CD4-positive, alpha-beta T cell treated with Interleukin-10 for 1 hour (primary cell): ENCODE measurements around the gene ZFP1.
"Not testable (repeated sequence)": the region's sequence is repeated elsewhere in the genome, so short reads cannot be mapped to it uniquely, and the experiment has no call there.

Source experiments
- DNase-seq: peaks from one replicate; pipeline ENCODE4 v3.0.0-alpha.2; 2020

The ZFP1 gene

GRCh38 chr16:75113541-75114121 lies 34.7 kb upstream of the ZFP1 start:
- no peak for DNase-seq

DNA sequence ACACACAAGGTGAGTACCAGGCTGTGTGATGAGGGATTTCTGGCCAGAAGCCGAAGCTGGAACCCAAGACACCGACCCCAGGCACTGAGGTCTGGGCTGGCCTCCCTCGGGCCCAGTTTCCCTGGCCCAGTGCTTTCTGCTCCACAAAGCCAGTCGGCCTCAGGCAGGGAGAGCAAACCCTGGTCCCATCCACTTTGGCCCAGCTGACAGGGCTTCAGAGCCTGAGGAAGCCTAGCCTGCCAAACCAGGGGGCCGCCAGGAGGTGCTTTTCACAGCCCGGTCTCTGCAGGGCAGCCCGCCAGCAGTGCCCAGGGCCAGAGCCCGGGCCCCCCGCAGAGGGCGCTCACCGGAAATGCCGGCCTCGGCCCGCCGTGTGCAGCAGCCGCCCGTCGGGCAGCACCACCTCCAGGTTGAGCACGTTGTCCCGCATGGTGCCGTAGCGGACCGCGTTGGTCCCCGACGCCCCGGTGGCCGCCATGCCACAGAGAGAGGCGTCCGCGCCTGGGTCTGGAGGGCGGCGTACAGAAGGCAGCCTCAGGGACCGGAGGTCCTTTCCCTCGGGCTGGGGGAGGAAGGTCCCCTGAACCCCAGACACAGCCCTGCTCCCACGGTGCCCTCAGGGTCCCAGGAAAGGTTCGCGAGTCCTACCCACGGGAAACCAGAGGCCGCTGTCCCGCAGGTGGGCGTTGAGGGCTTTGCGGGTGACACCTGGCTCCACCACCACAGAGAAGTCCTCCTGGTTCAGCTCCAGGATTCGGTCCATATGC lies 34.0 kb upstream of the ZFP1 start:
- DNase-seq, result no peak

DNA sequence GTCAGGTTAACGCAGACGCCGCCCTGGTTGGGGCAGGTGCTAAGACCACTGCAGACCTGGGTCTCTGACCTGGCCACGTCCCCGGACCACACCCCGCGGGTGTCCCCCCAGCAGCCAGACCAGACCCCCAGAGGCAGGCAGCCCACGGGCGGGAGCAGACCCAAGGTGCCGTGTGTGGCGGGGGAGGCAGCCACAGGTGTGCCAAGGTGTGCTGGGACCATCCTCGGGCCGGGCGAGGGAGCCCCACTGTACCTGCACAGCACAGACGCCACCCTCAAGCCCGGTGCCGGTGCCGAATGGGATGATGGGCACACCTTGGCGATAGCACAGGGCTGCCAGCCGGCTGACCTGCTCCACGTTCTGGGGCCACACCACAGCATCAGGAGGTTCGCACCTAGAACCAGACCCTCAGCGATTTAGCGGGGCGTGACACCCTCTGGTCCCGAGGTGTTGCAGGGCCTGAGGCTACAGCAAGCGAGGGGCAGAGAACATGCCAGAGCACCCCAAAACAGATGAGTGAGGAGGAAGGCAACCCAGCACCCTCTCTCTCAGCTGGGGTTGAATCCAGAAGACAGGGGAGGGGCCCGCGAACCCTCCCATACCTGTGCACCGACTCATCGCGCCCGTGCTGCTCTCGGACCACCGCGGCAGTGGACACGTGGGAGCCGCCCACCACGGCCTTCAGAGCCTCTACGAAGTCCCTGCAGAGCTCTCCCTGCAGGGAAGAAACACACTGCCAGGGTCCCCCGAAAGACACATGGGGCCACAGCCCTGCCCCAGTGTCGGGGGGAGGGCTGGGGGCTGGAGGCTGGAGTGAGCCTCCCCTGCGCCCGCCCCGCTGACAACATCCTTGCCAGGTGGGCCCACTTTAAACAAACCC lies 33.1 kb upstream of the ZFP1 start:
- DNase-seq, result no peak

- no peak for DNase-seq
Observed at GRCh38 chr16:75116081-75116910, 32.0 kb upstream of the ZFP1 start, which contains the start of gene LDHD. LDHD (minus strand) TSS chr16:75116780; CDS start chr16:75116720, 60 bp downstream.

DNA sequence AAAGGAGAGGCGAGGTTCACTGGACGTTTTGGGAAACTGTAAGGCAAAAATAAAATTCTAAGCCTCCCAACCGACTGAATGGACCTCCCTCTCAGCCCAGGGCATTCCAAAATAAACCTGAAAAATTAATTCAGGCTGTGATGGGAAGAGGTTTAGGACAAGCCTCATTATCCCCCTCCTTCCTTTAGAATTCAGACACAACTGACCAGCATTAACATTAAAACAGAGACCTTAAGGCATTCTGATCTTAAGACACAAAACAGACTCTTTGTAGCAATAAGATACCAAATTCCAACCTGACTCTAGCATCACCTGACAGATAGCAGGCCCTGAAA lies 31.4 kb upstream of the ZFP1 start:
- DNase-seq, result no peak

- DNase-seq, result no peak
Observed at GRCh38 chr16:75118943-75119539, 29.3 kb upstream of the ZFP1 start.

GRCh38 chr16:75120253-75120652 lies 28.1 kb upstream of the ZFP1 start:
- no peak for DNase-seq

DNA sequence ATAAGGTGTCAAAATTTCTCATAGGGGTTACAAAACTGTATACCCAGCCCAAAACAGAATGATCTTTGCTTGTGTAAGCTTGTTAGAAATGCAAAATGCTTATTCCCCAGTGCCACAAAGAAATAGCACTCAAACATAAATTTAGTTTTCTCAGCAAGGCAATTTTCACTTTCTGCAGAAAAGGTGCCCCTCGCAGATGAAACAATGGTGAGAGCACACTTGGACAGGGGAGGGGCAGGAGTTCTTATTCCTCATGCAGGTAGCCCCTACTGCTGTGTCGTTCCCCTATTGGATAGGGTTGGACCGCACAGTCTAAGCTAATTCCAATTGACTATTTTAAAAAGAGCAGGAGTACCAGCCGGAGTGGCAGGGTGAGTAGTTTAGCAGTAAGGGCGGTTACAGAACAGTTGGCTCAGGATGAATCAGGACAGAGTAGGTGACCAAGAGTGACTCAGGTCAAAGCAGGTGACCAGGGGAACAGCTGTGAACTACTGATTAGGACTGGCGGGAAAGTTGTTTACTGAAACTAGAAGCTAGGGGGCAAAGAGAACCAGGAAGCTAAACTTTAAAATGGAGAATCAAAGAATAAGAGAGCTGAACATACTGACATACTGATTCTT lies 26.3 kb upstream of the ZFP1 start:
- DNase-seq, result no peak

DNA sequence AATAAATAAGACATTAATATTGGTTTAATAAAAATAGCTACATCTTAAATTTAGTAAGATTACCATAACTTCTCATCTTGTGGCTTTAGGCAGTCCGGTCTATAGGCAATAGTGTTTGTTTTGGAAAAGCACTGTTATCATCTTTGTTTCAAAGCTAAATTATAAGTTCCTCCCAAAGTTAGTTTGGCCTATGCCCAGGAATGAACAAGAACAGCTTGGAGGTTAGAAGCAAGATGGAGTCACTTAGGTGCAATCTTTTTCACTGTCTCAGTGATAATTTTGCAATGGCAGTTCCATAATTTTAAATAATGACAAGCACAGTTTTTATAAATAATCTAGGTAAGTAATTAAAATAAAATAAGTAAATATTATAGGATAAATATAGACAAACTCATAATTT lies 25.7 kb upstream of the ZFP1 start:
- no peak for DNase-seq

- DNase-seq, result no peak
Observed at GRCh38 chr16:75127713-75128415, 20.5 kb upstream of the ZFP1 start.

GRCh38 chr16:75129421-75130149 lies 18.7 kb upstream of the ZFP1 start:
- not testable (repeated sequence) for DNase-seq

DNA sequence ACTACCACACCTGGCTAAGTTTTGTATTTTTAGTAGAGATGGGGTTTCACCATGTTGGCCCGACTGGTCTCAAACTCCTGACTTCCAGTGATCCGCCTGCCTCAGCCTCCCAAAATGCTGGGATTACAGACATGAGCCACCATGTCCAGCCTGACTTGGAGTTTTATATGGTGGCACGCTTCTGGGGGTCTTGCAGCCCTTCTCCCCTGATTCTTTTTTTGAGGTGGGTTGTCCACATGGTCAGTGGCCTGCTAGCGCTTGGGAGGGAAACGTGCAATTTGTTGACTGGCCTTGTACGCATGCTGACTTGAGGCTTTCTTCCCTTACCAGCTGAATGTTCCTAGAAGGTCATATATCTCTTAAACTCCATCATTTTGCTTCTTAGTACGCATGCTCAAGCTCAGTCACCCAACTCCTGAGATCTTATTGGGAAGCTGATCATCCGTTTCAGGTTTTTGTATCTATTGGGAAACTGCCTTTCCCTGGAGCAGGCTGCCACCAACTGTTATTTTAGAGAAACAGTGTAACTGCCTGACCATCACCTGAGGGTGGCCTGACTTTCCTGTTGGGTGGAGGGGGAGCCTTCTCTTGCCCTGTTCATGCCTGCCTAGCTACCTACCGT lies 18.1 kb upstream of the ZFP1 start:
- no peak for DNase-seq

GRCh38 chr16:75131081-75131480 lies 17.2 kb upstream of the ZFP1 start:
- no peak for DNase-seq

GRCh38 chr16:75138233-75138632 lies 10.1 kb upstream of the ZFP1 start:
- no peak for DNase-seq

DNA sequence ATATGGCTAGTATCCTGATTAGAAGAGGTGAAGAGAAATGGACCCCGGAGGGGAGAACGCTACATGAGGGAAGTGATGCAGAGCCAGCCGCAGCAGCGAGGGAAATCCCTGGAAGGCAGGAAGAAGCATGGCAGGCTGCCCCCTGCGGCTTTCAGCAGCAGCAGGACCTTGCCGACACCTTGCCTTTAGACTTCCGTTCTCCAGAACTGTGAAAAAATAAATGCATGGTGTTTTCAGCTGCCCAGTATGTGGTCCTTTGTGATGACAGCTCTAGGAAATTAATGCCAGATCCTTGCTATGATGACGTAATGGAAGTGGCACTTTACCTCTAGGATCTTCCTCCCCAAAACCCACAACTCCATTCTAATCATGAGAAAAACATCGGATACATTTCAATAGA lies 9.7 kb upstream of the ZFP1 start:
- DNase-seq, result no peak

GRCh38 chr16:75139498-75139897 lies 8.8 kb upstream of the ZFP1 start:
- no peak for DNase-seq

DNA sequence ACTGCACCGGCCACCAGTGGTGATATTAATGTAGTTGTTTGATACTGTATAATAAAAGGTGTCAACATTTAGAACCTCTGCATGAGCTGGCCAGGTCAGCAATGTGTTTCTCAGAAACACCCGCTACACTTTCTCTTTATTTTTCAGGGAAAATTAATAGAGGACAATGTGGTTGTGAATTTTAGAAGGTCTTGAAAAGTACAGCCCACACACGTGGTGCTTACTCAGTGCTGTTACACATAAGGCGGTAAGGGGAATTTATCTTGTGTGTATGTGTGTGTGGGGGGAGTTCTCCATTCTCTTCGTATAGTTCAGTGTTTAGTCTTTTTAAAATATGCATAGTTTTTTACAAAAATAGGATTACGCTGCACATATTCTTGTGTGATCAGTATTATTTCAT lies 4.4 kb upstream of the ZFP1 start:
- DNase-seq, result no peak

DNA sequence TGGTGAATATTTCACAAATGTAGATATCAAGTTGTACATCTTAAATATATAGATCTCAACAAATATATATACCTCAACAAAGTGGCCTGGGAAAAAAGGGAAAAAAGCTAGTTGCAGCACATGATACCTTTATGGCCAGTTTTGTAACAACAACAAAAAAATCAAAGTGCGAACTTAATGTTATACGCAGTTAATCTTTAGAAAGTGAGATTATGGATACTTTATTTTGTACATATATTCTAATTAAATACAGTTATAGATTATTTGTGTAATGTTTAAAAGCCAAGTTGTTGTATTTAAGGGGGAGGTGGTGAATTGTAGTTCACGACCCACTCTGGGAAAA lies 385 bp upstream of the ZFP1 start:
- no peak for DNase-seq

DNA sequence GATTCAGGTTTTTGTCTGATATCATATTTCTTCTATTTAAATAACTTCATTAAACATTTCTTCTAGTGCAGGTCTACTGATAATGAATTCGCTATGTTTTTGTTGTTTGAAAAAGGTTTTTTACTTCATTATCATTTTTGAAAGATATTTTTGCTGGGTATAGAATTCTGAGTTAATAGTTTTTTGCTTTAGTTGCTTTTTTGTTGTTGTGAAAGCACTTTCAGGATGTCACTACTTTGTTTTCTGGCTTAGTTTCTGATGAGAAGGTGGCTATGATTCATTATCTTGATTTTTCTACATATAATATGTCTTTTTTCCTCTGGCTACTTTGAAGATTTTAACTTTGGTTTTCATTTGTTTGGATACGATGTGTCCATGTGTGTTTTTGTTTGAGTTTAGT lies 3.5 kb downstream of the ZFP1 start:
- no peak for DNase-seq

DNA sequence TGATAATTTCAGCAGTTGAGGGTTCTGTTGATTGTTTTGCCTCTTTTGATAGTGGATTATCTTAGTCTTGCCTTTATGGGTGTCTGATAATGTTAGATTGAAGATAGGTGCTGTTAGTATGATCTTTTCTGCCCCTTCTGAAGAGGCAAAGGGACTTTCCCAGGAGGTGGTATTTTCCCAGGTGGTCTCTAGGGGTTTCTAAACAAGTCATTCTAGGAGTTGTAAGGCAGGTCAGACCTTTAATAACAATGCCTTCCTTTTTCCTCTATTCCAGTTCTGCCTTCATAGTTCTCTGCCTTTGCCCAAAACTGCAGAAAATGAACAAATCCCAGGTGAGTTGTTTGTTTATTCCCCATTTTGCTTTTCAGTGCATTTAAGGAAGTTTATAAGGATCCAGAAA lies 4.3 kb downstream of the ZFP1 start:
- no peak for DNase-seq
